Dendritic cell treated with granulocyte-macrophage colony-stimulating factor and Interleukin-4, amounts not matched to agents 40 ng/mL and 50 ng/mL, for 4 days (primary cell): ENCODE data around the gene DARS2.
"Not testable (repeated sequence)": the region's sequence is repeated elsewhere in the genome, so short reads cannot be mapped to it uniquely, and the experiment has no call there.

ENCODE experiments used
- H3K27ac Mint-ChIP-seq: one replicate; pipeline ENCODE4 v1.8.0; 2022; ENCODE audit warnings: mild to moderate bottlenecking, mixed read lengths
- H3K27me3 Mint-ChIP-seq: one replicate; pipeline ENCODE4 v1.8.0; 2022; ENCODE audit warnings: mild to moderate bottlenecking, mixed read lengths
- H3K36me3 Mint-ChIP-seq: one replicate; pipeline ENCODE4 v1.8.0; 2022; ENCODE audit warnings: low read depth, mixed read lengths
- H3K4me1 Mint-ChIP-seq: one replicate; pipeline ENCODE4 v1.8.0; 2022; ENCODE audit warnings: low read depth, mixed read lengths
- H3K4me3 Mint-ChIP-seq: one replicate; pipeline ENCODE4 v1.8.0; 2022; ENCODE audit warnings: mild to moderate bottlenecking, moderate library complexity, mixed read lengths
- H3K9me3 Mint-ChIP-seq: one replicate; pipeline ENCODE4 v1.8.0; 2022; ENCODE audit warnings: mixed read lengths
- intact Hi-C: fragments of 100-400 bp; cut with micrococcal nuclease; formaldehyde crosslinking; loops from one replicate; pipeline ENCODE4 v1.15.0; 2022

DARS2 gene

GRCh38 chr1:173852105-173852504, 27.6 kb downstream of the DARS2 start:
- Mint-ChIP-seq H3K9me3 (no peaks in the 10 kb centered on the region), H3K27me3 (no peaks in the 10 kb centered on the region), H3K4me3 (no peak overlapping the region), H3K27ac (no peak overlapping the region), H3K36me3 (peaks cover 82% of the 10 kb centered on the region), H3K4me1 (no peaks in the 10 kb centered on the region)
- intact Hi-C loops = loop anchor here (10.0 kb wide), 1 partner anchor 123 kb away; no protein-coding TSS in a partner anchor

GRCh38 chr1:173853074-173853473, 28.6 kb downstream of the DARS2 start:
- Mint-ChIP-seq H3K9me3 (no peaks in the 10 kb centered on the region), H3K4me3 (no peak overlapping the region), H3K4me1 (no peaks in the 10 kb centered on the region), H3K36me3 (peaks cover 82% of the 10 kb centered on the region), H3K27ac (no peak overlapping the region), H3K27me3 (no peaks in the 10 kb centered on the region)
- intact Hi-C loops = loop anchor here (10.0 kb wide), 1 partner anchor 122 kb away; no protein-coding TSS in a partner anchor

- Mint-ChIP-seq H3K36me3 (peaks cover 83% of the 10 kb centered on the region), H3K27me3 (no peaks in the 10 kb centered on the region), H3K4me3 (no peak overlapping the region), H3K27ac (no peak overlapping the region), H3K4me1 (no peaks in the 10 kb centered on the region), H3K9me3 (no peaks in the 10 kb centered on the region)
- intact Hi-C loops = loop anchor here (10.0 kb wide), 1 partner anchor 119 kb away; no protein-coding TSS in a partner anchor
These were observed 31.5 kb downstream of the DARS2 start for GRCh38 chr1:173856014-173856413.

GRCh38 chr1:173856903-173857302, 32.4 kb downstream of the DARS2 start:
- Mint-ChIP-seq H3K4me1 (no peaks in the 10 kb centered on the region), H3K9me3 (no peaks in the 10 kb centered on the region), H3K27ac (no peak overlapping the region), H3K4me3 (no peak overlapping the region), H3K27me3 (no peaks in the 10 kb centered on the region), H3K36me3 (peaks cover 82% of the 10 kb centered on the region)
- intact Hi-C loops = loop anchor here (10.0 kb wide), 1 partner anchor 118 kb away; no protein-coding TSS in a partner anchor

GRCh38 chr1:173857363-173857917, 33.0 kb downstream of the DARS2 start:
- Mint-ChIP-seq H3K27ac (no peak overlapping the region), H3K4me1 (no peaks in the 10 kb centered on the region), H3K36me3 (peaks cover 86% of the 10 kb centered on the region), H3K4me3 (no peak overlapping the region), H3K9me3 (no peaks in the 10 kb centered on the region), H3K27me3 (no peaks in the 10 kb centered on the region)
- intact Hi-C loops = loop anchor here (10.0 kb wide), 1 partner anchor 117 kb away; no protein-coding TSS in a partner anchor

GRCh38 chr1:173859547-173859946, 35.1 kb downstream of the DARS2 start:
- intact Hi-C loops = loop anchor here (10.0 kb wide), 1 partner anchor 115 kb away; no protein-coding TSS in a partner anchor
- not testable (repeated sequence) for H3K27me3 Mint-ChIP-seq, H3K27ac Mint-ChIP-seq, H3K4me1 Mint-ChIP-seq, H3K9me3 Mint-ChIP-seq, H3K4me3 Mint-ChIP-seq
- H3K36me3 Mint-ChIP-seq = peaks cover 86% of the 10 kb centered on the region

GRCh38 chr1:173860065-173860464, 35.6 kb downstream of the DARS2 start:
- peaks cover 10% of the 10 kb centered on the region for H3K4me1 Mint-ChIP-seq
- peaks cover 86% of the 10 kb centered on the region for H3K36me3 Mint-ChIP-seq
- H3K27ac Mint-ChIP-seq = no peak overlapping the region
- H3K9me3 Mint-ChIP-seq = no peaks in the 10 kb centered on the region
- intact Hi-C loops = no loop called here
- no peaks in the 10 kb centered on the region for H3K27me3 Mint-ChIP-seq
- H3K4me3 Mint-ChIP-seq = no peak overlapping the region

GRCh38 chr1:173861731-173862145, 37.3 kb downstream of the DARS2 start:
- no peak overlapping the region for H3K27ac Mint-ChIP-seq
- intact Hi-C loops = no loop called here
- H3K36me3 Mint-ChIP-seq = peaks cover 86% of the 10 kb centered on the region
- no peaks in the 10 kb centered on the region for H3K27me3 Mint-ChIP-seq
- H3K9me3 Mint-ChIP-seq = no peaks in the 10 kb centered on the region
- H3K4me3 Mint-ChIP-seq = no peak overlapping the region
- H3K4me1 Mint-ChIP-seq = peaks cover 26% of the 10 kb centered on the region

- intact Hi-C loops, H3K9me3 Mint-ChIP-seq, H3K27ac Mint-ChIP-seq, H3K4me3 Mint-ChIP-seq, H3K27me3 Mint-ChIP-seq: not testable (repeated sequence)
- Mint-ChIP-seq H3K36me3 (peaks cover 89% of the 10 kb centered on the region), H3K4me1 (peaks cover 30% of the 10 kb centered on the region)
These were observed 37.8 kb downstream of the DARS2 start for GRCh38 chr1:173862146-173862768.

GRCh38 chr1:173862769-173863223, 38.3 kb downstream of the DARS2 start:
- Mint-ChIP-seq H3K27ac (no peak overlapping the region), H3K27me3 (no peaks in the 10 kb centered on the region), H3K4me3 (no peak overlapping the region), H3K36me3 (peaks cover 89% of the 10 kb centered on the region), H3K4me1 (peaks cover 30% of the 10 kb centered on the region), H3K9me3 (no peaks in the 10 kb centered on the region)
- intact Hi-C loops = no loop called here

GRCh38 chr1:173863224-173864161, 39.0 kb downstream of the DARS2 start:
- intact Hi-C loops = no loop called here
- no peaks in the 10 kb centered on the region for H3K27me3 Mint-ChIP-seq
- no peak overlapping the region for H3K4me3 Mint-ChIP-seq
- H3K9me3 Mint-ChIP-seq = no peaks in the 10 kb centered on the region
- no peak overlapping the region for H3K27ac Mint-ChIP-seq
- peaks cover 89% of the 10 kb centered on the region for H3K36me3 Mint-ChIP-seq
- H3K4me1 Mint-ChIP-seq = peaks cover 31% of the 10 kb centered on the region

- intact Hi-C loops = no loop called here
- Mint-ChIP-seq H3K4me1 (peaks cover 36% of the 10 kb centered on the region), H3K9me3 (no peaks in the 10 kb centered on the region), H3K4me3 (no peak overlapping the region), H3K27me3 (no peaks in the 10 kb centered on the region), H3K36me3 (peaks cover 86% of the 10 kb centered on the region), H3K27ac (no peak overlapping the region)
These were observed 39.9 kb downstream of the DARS2 start for GRCh38 chr1:173864179-173864867.

- H3K9me3 Mint-ChIP-seq = no peaks in the 10 kb centered on the region
- no peaks in the 10 kb centered on the region for H3K27me3 Mint-ChIP-seq
- H3K4me1 Mint-ChIP-seq = peaks cover 41% of the 10 kb centered on the region
- H3K4me3 Mint-ChIP-seq = peak overlapping the region; percentile 6
- intact Hi-C loops = loop anchor here (5.0 kb wide), 1 partner anchor 1423 kb away; the partner anchor contains the start of gene PIGC
- H3K27ac Mint-ChIP-seq = no peak overlapping the region
- H3K36me3 Mint-ChIP-seq = peaks cover 82% of the 10 kb centered on the region
These were observed 41.1 kb downstream of the DARS2 start for GRCh38 chr1:173865468-173866164.
